Small intestine (tissue), 7 donors: ENCODE results near the gene FTO. TPM values are rescaled to one million over a fixed set of nuclear protein-coding genes. Genes with fewer than 3 reads are reported as not detected.

Source experiments
- DNase-seq, 2 donors: peaks; one replicate each; pipeline versions ENCODE4 v3.0.0 to v3.0.0-alpha.2; 2013
- FAIRE-seq: peaks from 2 replicates; lab custom pipeline; 2012; peaks lifted over from hg19 to GRCh38; lab: Jason Lieb, UNC
- H3K27ac ChIP-seq, 3 donors: one replicate each; pipeline ENCODE4 v1.5.1; 2013; ENCODE audit warnings: low read length in 2 of 3, mild to moderate bottlenecking in 2 of 3, control low read depth in 1 of 3, inconsistent platforms in 1 of 3, low read depth in 1 of 3, moderate library complexity in 1 of 3
- H3K27me3 ChIP-seq, 3 donors: one replicate each; pipeline ENCODE4 v1.6.1; 2013; ENCODE audit warnings: low read length in 3 of 3, inconsistent platforms in 1 of 3; ENCODE audit not compliant: control insufficient read depth in 3 of 3, insufficient read depth in 3 of 3
- H3K36me3 ChIP-seq, 3 donors: one replicate each; pipeline ENCODE4 v1.6.1; 2013; ENCODE audit warnings: low read length in 3 of 3, inconsistent platforms in 1 of 3, low read depth in 1 of 3, mild to moderate bottlenecking in 1 of 3, moderate library complexity in 1 of 3; ENCODE audit not compliant: control insufficient read depth in 3 of 3, insufficient read depth in 2 of 3
- H3K4me1 ChIP-seq, 3 donors: one replicate each; pipeline ENCODE4 v1.6.1; 2013; ENCODE audit warnings: low read length in 2 of 3, inconsistent platforms in 1 of 3, low read depth in 1 of 3, mild to moderate bottlenecking in 1 of 3, moderate library complexity in 1 of 3; ENCODE audit not compliant: control insufficient read depth in 3 of 3, insufficient read depth in 2 of 3
- H3K4me3 ChIP-seq, 3 donors: one replicate each; pipeline ENCODE4 v1.5.1; 2013; ENCODE audit warnings: low read length in 3 of 3, control low read depth in 1 of 3, inconsistent platforms in 1 of 3, low read depth in 1 of 3, mild to moderate bottlenecking in 1 of 3, moderate library complexity in 1 of 3
- H3K9me3 ChIP-seq, 2 donors: one replicate each; pipeline ENCODE4 v1.6.1; 2013; ENCODE audit warnings: low read depth in 1 of 2, low read length in 1 of 2; ENCODE audit not compliant: control insufficient read depth in 2 of 2, insufficient read depth in 1 of 2
- WGBS, 3 donors: extraction: QIAGEN DNeasy Blood & Tissue Kit; methylation state at CpG; one replicate each; pipeline ENCODE4 v1.1.7; 2013; 5-methylcytosine and 5-hydroxymethylcytosine counted together
- polyA plus RNA-seq, 4 donors: library from polyadenylated mRNA; stranded (reverse) in 3 of 4; unstranded in 1 of 4; fragments of 200-250 nt in 3 of 4; fragments of 120-200 nt in 1 of 4; gene quantifications; one replicate each; pipeline versions ENCODE4 v1.2.1 to v1.2.3, GENCODE V29; 2013
- donor health status: healthy with polysubstance abuse.
- donor health status: control.
- donor health status: control.
- donor health status: Bipolar disorder and iron deficiency.
- donor health status: healthy.

FTO gene
- polyA plus RNA-seq, 4 donors, result 5.4 to 36.8 (median 12.2) TPM

GRCh38 chr16:54171626-54172537 lies 467.9 kb downstream of the FTO start:
- no peak for FAIRE-seq
- H3K27me3 ChIP-seq, result peaks cover 0 to 60% (median 5%) of the 10 kb centered on the region in 3 donors

GRCh38 chr16:54173490-54173889 lies 469.5 kb downstream of the FTO start:
- Histone ChIP-seq H3K4me3 (no peak overlapping the region), H3K4me1 (peaks cover 0 to 4% (median 0%) of the 10 kb centered on the region in 3 donors), H3K36me3 (no peaks in the 10 kb centered on the region), H3K27ac (no peak overlapping the region), H3K9me3 (no peaks in the 10 kb centered on the region), H3K27me3 (peaks cover 0 to 59% (median 6%) of the 10 kb centered on the region in 3 donors)
- no peak for FAIRE-seq
- WGBS, 3 donors, result 72 to 85% (median 81%) methylated on average over 8 of the region's 8 CpGs
- DNase-seq, result no peak

More at GRCh38 chr16:54171626-54172537, 467.9 kb downstream of the FTO start:
- Histone ChIP-seq H3K36me3 (no peaks in the 10 kb centered on the region), H3K4me1 (peaks cover 0 to 4% (median 0%) of the 10 kb centered on the region in 3 donors), H3K4me3 (no peak overlapping the region), H3K9me3 (no peaks in the 10 kb centered on the region), H3K27ac (no peak overlapping the region)
- WGBS, 3 donors, result 16 to 36% (median 24%) methylated on average over 22 of the region's 22 CpGs
- peak; percentile 13 to 31 for DNase-seq

- no peak for DNase-seq
- H3K27ac ChIP-seq, result no peak overlapping the region
- WGBS, 3 donors, result 47 to 56% (median 53%) methylated on average over 5 of the region's 5 CpGs
- no peak overlapping the region for H3K4me3 ChIP-seq
- H3K9me3 ChIP-seq, result no peaks in the 10 kb centered on the region
- H3K4me1 ChIP-seq, result peaks cover 0 to 4% (median 0%) of the 10 kb centered on the region in 3 donors
- H3K36me3 ChIP-seq, result no peaks in the 10 kb centered on the region
- no peak for FAIRE-seq
- peaks cover 0 to 53% (median 9%) of the 10 kb centered on the region in 3 donors for H3K27me3 ChIP-seq
Measured at GRCh38 chr16:54174201-54174600, 470.2 kb downstream of the FTO start.

- Histone ChIP-seq H3K4me3 (no peak overlapping the region), H3K9me3 (no peaks in the 10 kb centered on the region), H3K27ac (no peak overlapping the region), H3K27me3 (peaks cover 0 to 51% (median 9%) of the 10 kb centered on the region in 3 donors), H3K4me1 (peaks cover 0 to 4% (median 0%) of the 10 kb centered on the region in 3 donors), H3K36me3 (no peaks in the 10 kb centered on the region)
- no peak for DNase-seq
- no peak for FAIRE-seq
Measured at GRCh38 chr16:54174750-54175149, 470.8 kb downstream of the FTO start.

GRCh38 chr16:54175169-54175551 lies 471.2 kb downstream of the FTO start:
- H3K4me3 ChIP-seq, result no peak overlapping the region
- peaks cover 0 to 4% (median 0%) of the 10 kb centered on the region in 3 donors for H3K4me1 ChIP-seq
- WGBS, 3 donors, result 19 to 48% (median 21%) methylated on average over 9 of the region's 9 CpGs
- peak in 1 of 2 donors; percentile 29 for DNase-seq
- H3K36me3 ChIP-seq, result no peaks in the 10 kb centered on the region
- peaks cover 0 to 48% (median 9%) of the 10 kb centered on the region in 3 donors for H3K27me3 ChIP-seq
- FAIRE-seq, result no peak
- no peaks in the 10 kb centered on the region for H3K9me3 ChIP-seq
- H3K27ac ChIP-seq, result no peak overlapping the region

- no peak for FAIRE-seq
- Histone ChIP-seq H3K27ac (no peak overlapping the region), H3K9me3 (no peaks in the 10 kb centered on the region), H3K36me3 (no peaks in the 10 kb centered on the region), H3K4me3 (no peak overlapping the region), H3K27me3 (peaks cover 0 to 45% (median 9%) of the 10 kb centered on the region in 3 donors), H3K4me1 (peaks cover 0 to 4% (median 0%) of the 10 kb centered on the region in 3 donors)
- WGBS, 3 donors, result 20 to 49% (median 33%) methylated on average over 19 of the region's 19 CpGs
- no peak for DNase-seq
Measured at GRCh38 chr16:54175552-54176375, 471.8 kb downstream of the FTO start.

- DNase-seq (peak in 1 of 2 donors; percentile 15), FAIRE-seq (no peak)
- Histone ChIP-seq H3K27ac (no peak overlapping the region), H3K4me3 (no peak overlapping the region), H3K9me3 (no peaks in the 10 kb centered on the region), H3K36me3 (no peaks in the 10 kb centered on the region), H3K4me1 (peaks cover 0 to 4% (median 0%) of the 10 kb centered on the region in 3 donors), H3K27me3 (peaks cover 0 to 40% (median 6%) of the 10 kb centered on the region in 3 donors)
- 32 to 43% (median 33%) methylated on average over 19 of the region's 19 CpGs for WGBS, 3 donors
Measured at GRCh38 chr16:54176376-54176901, 472.5 kb downstream of the FTO start.
